Stimulated activated CD8-positive, alpha-beta memory T cell treated with anti-CD3 and anti-CD28 coated beads, Interleukin-7, amount 100 ng/mL, for 4 hours (primary cell): ENCODE data around the gene MAP4K1.
A peak's percentile ranks its signal among the peaks of the same experiment; 100 is the strongest.
"Not testable (repeated sequence)": the region's sequence is repeated elsewhere in the genome, so short reads cannot be mapped to it uniquely, and the experiment has no call there.

Experiments used
- DNase-seq, 2 donors: peaks; one replicate each; pipeline ENCODE4 v3.0.0-alpha.2; 2020; ENCODE audit warnings: low read depth in 2 of 2

Gene MAP4K1

GRCh38 chr19:38650911-38651584, 33.3 kb upstream of the MAP4K1 start:
- no peak for DNase-seq

GRCh38 chr19:38650172-38650775, 32.5 kb upstream of the MAP4K1 start:
- no peak for DNase-seq

- no peak for DNase-seq
These were observed 31.8 kb upstream of the MAP4K1 start for GRCh38 chr19:38649305-38650171.

- no peak for DNase-seq
These were observed 31.1 kb upstream of the MAP4K1 start for GRCh38 chr19:38648769-38649304.

GRCh38 chr19:38647966-38648768, 30.4 kb upstream of the MAP4K1 start:
- DNase-seq: no peak

- peak; percentile 97 to 100 for DNase-seq
These were observed 29.7 kb upstream of the MAP4K1 start, which contains the start of gene ACTN4 for GRCh38 chr19:38647368-38647965. TSS of gene ACTN4 (plus strand) at chr19:38647649. CDS start at chr19:38647746, 97 bp downstream.

GRCh38 chr19:38644719-38645118, 27.0 kb upstream of the MAP4K1 start:
- DNase-seq: no peak

- no peak for DNase-seq
These were observed 24.4 kb upstream of the MAP4K1 start for GRCh38 chr19:38642176-38642575.

- no peak for DNase-seq
These were observed 22.6 kb upstream of the MAP4K1 start for GRCh38 chr19:38640368-38640767.

- no peak for DNase-seq
These were observed 21.9 kb upstream of the MAP4K1 start for GRCh38 chr19:38639679-38640078.

- DNase-seq: no peak
These were observed 20.7 kb upstream of the MAP4K1 start for GRCh38 chr19:38638461-38638860.

GRCh38 chr19:38635483-38636399, 18.0 kb upstream of the MAP4K1 start:
- DNase-seq: no peak

- peak in 1 of 2 donors; percentile 44 for DNase-seq
These were observed 17.2 kb upstream of the MAP4K1 start for GRCh38 chr19:38634757-38635482.

- no peak for DNase-seq
These were observed 14.9 kb upstream of the MAP4K1 start for GRCh38 chr19:38632476-38633213.

- DNase-seq: not testable (repeated sequence)
These were observed 14.2 kb upstream of the MAP4K1 start for GRCh38 chr19:38631811-38632475.

GRCh38 chr19:38631301-38631700, 13.5 kb upstream of the MAP4K1 start:
- not testable (repeated sequence) for DNase-seq

GRCh38 chr19:38629568-38629967, 11.8 kb upstream of the MAP4K1 start:
- DNase-seq: no peak

- DNase-seq: no peak
These were observed 8.6 kb upstream of the MAP4K1 start for GRCh38 chr19:38626401-38626800.
